ENCODE results near the gene GPR137C. TPM values are rescaled to one million over a fixed set of nuclear protein-coding genes. Genes with fewer than 3 reads are reported as not detected.
"Not testable (repeated sequence)": the region's sequence is repeated elsewhere in the genome, so short reads cannot be mapped to it uniquely, and the experiment has no call there.

The GPR137C gene
- total RNA-seq, 2 donors from 2014 or later, result 0.36 to 0.38 TPM

DNA sequence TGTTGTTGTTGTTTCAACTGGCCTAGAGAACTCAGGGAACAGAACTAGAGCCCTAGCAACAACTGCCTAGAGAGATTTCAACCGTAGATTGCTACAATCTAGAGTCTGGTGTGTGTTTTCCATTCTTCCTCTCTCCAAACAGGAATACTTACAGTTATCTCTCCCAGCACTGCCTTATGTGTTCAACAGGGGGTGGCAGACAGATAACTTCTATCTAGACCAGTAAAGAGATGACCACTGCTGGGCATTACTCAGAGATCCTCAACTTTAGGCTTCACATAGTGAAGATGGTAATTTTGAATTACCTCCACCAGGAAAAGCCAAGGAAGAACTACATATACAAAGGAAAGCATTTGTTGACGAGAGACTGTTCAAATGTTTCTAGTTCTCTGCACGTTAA is 5.1 kb upstream of the GPR137C start:
- DNase-seq (ENCODE audit: low spot score), result no peak
- Mint-ChIP-seq H3K27ac (no peak overlapping the region), H3K27me3 (no peaks in the 10 kb centered on the region), H3K36me3 (no peaks in the 10 kb centered on the region), H3K9me3 (no peaks in the 10 kb centered on the region), H3K4me3 (no peak overlapping the region), H3K4me1 (ENCODE audit: low read depth in 2 of 2) (peaks cover 20 to 23% of the 10 kb centered on the region in 2 donors)
- ATAC-seq, result no peak

DNA sequence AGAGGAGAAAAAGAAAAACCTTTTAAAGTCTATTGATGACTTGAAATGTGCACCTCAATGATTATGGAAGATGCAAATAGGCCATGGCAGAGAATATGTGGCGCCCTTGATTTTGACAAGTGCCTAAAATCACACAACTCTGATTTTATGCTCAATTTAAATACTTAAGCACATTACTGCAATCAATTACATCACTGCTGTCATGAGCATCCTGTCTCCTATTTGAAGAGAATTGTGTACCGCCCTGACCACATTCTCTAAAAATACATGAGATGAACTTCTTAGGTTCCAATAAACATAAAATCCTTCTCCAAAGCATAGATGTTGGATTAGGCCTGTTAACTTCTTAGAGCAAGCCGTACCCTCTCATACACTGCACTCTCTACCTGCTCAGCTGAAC is 2.0 kb upstream of the GPR137C start:
- H3K4me1 Mint-ChIP-seq (ENCODE audit: low read depth in 2 of 2), result peaks cover 27 to 28% of the 10 kb centered on the region in 2 donors
- peak overlapping the region; percentile 90 for H3K4me3 Mint-ChIP-seq
- no peak for DNase-seq (ENCODE audit: low spot score)
- H3K27me3 Mint-ChIP-seq, result peaks cover 0 to 2% of the 10 kb centered on the region in 2 donors
- no peaks in the 10 kb centered on the region for H3K9me3 Mint-ChIP-seq
- no peak for ATAC-seq
- H3K36me3 Mint-ChIP-seq, result no peaks in the 10 kb centered on the region
- H3K27ac Mint-ChIP-seq, result no peak overlapping the region

DNA sequence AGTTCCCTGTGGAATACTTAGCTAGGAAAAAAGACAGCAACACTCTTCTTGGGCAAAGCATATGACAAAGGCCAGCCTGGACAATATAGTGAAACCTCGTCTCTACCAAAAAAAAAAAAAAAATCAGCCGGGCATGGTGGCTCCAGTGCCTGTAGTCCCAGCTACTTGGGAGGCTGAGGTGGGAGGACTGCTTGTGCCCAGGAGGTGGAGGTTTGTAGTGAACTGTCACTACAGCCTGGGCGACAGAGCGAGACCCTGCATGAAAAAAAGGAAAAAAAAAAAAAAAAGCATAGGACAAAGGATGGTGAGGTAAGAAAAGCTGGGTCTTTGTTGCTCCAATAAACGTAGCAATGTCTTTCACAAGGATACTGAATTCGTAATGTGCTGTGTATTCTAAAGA is 1.4 kb upstream of the GPR137C start:
- Mint-ChIP-seq H3K4me3 (peak overlapping the region; percentile 90), H3K9me3 (no peaks in the 10 kb centered on the region), H3K27ac (peak overlapping the region; percentile 68 to 84), H3K36me3 (no peaks in the 10 kb centered on the region), H3K27me3 (peaks cover 0 to 2% of the 10 kb centered on the region in 2 donors), H3K4me1 (ENCODE audit: low read depth in 2 of 2) (peaks cover 27 to 28% of the 10 kb centered on the region in 2 donors)
- ATAC-seq, result no peak
- DNase-seq (ENCODE audit: low spot score), result no peak

DNA sequence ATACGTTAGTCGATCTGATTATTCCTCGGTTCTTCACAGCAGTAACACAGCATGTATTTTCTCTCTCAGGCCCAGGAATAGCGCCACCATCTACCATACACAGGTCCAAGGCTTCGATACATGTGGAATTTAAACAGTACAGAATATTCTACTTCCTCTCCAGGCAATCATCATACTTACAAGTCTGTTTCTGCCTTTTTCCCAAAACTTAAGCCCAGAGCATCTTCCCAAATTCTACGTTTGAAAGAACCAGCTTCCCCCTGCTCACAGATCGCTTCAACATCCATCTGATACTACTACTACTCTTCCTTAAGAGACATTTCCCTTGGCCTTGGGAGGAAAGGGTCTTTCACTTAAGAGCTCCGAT is 957 bp upstream of the GPR137C start:
- Mint-ChIP-seq H3K4me1 (ENCODE audit: low read depth in 2 of 2) (peaks cover 27 to 28% of the 10 kb centered on the region in 2 donors), H3K9me3 (no peaks in the 10 kb centered on the region), H3K27ac (peak overlapping the region; percentile 68 to 84), H3K36me3 (no peaks in the 10 kb centered on the region), H3K4me3 (peak overlapping the region; percentile 90), H3K27me3 (peaks cover 0 to 2% of the 10 kb centered on the region in 2 donors)
- no peak for DNase-seq (ENCODE audit: low spot score)
- no peak for ATAC-seq

DNA sequence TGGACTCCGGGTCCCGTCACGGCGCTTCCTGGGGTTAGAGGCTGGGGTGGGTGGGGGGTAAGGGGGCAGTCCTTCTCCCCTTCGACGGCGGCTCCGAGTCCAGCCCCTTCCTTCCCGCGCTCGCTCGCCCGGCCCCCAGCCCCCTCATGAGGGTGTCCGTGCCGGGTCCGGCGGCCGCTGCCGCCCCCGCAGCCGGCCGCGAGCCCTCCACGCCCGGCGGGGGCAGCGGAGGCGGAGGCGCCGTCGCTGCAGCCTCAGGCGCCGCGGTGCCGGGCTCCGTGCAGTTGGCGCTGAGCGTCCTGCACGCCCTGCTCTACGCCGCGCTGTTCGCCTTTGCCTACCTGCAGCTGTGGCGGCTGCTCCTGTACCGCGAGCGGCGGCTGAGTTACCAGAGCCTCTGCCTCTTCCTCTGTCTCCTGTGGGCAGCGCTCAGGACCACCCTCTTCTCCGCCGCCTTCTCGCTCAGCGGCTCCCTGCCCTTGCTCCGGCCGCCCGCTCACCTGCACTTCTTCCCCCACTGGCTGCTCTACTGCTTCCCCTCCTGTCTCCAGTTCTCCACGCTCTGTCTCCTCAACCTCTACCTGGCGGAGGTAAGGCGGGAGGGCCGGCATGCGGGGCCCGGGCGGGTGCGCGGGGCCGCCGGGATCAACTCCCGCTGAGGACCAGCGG is 500 bp downstream of the GPR137C start:
- Mint-ChIP-seq H3K4me1 (ENCODE audit: low read depth in 2 of 2) (peaks cover 22 to 27% of the 10 kb centered on the region in 2 donors), H3K27ac (peak overlapping the region; percentile 70 to 84), H3K4me3 (peak overlapping the region; percentile 93), H3K36me3 (no peaks in the 10 kb centered on the region), H3K9me3 (no peaks in the 10 kb centered on the region), H3K27me3 (peaks cover 0 to 5% of the 10 kb centered on the region in 2 donors)
- ATAC-seq (peak; percentile 56 to 62), DNase-seq (ENCODE audit: low spot score) (no peak)

DNA sequence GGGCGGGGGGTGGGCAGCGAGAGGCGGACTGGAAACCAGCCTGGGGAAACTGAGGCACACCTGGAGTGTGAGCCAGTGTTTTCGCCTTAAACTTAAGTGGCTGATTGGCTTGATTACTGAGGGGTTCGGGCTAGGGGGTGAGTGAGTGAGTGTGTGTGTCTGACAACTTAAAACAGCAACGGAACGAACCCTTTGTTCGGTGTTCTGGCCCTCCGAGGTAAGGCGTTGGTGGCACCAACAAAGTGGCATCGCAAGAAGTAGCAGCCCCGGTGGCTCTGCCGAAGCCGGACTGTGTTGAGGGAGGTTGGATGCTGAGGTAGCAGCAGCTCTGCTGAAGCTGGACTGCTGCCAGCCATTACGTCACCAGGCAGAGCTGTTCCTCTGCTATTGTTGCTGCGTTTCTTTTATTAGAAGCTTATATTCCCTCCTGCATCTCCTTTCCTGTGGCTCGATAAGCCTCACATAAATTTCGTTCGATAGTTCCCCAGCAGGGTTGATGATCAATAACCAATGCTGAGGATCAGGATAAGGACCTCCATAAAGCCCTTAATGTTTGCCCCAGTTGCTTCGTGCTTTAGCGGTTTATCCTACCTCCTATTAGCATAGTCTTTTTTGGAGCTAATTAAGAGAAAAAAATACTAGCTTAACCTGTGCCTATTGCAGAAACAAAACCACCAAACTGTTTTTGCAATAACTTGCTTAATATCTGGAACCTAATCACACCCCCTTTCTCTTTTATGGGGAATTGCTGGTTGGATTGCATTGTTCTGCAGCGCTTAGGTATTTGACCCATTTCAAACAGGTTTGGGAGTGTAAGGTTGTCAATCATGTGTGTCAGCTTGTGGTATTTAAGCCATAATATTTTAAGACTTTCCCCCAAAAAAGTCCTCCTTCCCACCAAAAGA is 1.3 kb downstream of the GPR137C start:
- H3K27ac Mint-ChIP-seq, result peak overlapping the region; percentile 70 to 84

DNA sequence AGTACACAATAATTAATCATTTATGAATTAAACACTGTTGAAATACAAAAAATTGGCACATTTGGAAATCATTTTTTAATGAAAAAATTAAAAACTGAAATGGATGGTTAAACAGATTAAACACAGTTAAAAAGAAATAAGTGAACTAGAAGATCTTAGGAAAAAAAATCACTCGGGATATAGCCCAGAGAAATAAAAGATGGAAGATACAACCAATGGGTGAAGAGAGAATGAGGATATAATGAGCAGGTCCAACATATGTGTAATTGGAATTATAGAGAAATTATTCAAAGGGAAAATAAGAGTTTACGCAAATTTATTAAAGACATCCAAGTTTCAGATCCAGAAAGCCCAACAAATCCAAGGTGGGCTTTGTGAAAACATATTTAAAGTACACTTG is 6.1 kb downstream of the GPR137C start:
- no peaks in the 10 kb centered on the region for H3K9me3 Mint-ChIP-seq
- H3K4me3 Mint-ChIP-seq, result no peak overlapping the region
- H3K36me3 Mint-ChIP-seq, result no peaks in the 10 kb centered on the region
- H3K27me3 Mint-ChIP-seq, result peaks cover 7 to 9% of the 10 kb centered on the region in 2 donors
- H3K4me1 Mint-ChIP-seq (ENCODE audit: low read depth in 2 of 2), result peaks cover 4 to 5% of the 10 kb centered on the region in 2 donors
- DNase-seq (ENCODE audit: low spot score), result no peak
- ATAC-seq, result no peak
- no peak overlapping the region for H3K27ac Mint-ChIP-seq

More for the DNA sequence above, 1.3 kb downstream of the GPR137C start:
- DNase-seq (ENCODE audit: low spot score) (peak; percentile 76), ATAC-seq (no peak)
- H3K27me3 Mint-ChIP-seq, result peaks cover 0 to 5% of the 10 kb centered on the region in 2 donors
- peak overlapping the region; percentile 93 for H3K4me3 Mint-ChIP-seq
- H3K9me3 Mint-ChIP-seq, result no peaks in the 10 kb centered on the region
- H3K36me3 Mint-ChIP-seq, result no peaks in the 10 kb centered on the region
- H3K4me1 Mint-ChIP-seq (ENCODE audit: low read depth in 2 of 2), result peaks cover 22 to 27% of the 10 kb centered on the region in 2 donors

DNA sequence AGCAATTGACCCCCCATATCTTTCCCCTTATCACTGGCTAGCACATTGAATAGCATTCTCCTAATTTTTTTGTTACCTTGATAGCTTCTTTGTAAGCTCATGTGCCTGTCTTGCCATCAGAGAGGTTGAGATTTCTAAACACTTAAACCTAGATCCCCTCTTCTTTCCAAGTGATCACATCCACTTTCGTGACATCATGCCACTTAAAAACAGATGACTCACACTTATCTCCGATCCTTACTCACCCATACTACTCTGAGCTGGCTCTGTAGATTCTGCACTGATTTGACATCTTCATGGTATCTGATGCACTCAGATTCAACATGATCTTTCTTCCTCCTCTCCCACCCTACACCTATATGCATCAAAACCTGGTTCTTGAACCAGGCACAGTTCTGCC is 10.5 kb downstream of the GPR137C start:
- H3K4me3 Mint-ChIP-seq, result no peak overlapping the region
- H3K36me3 Mint-ChIP-seq, result no peaks in the 10 kb centered on the region

DNA sequence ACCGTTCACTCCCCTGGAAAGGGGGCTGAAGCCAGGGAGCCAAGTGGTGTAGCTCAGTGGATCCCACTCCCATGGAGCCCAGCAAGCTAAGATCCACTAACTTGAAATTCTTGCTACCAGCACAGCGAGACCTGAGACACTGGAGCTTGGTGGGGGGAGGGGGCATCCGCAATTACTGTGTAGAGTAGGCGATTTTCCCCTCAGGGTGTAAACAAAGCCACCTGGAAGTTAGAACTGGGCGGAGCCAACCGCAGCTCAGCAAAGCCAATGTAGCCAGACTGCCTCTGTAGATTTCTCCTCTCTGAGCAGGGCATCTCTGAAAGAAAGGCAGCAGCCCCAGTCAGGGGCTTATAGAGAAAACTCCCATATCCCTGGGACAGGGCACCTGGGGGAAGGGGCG is 15.8 kb downstream of the GPR137C start:
- DNase-seq (ENCODE audit: low spot score); H3K27ac Mint-ChIP-seq; H3K4me3 Mint-ChIP-seq; H3K4me1 Mint-ChIP-seq (ENCODE audit: low read depth in 2 of 2); ATAC-seq: not testable (repeated sequence)
- H3K36me3 Mint-ChIP-seq, result peaks cover 44% of the 10 kb centered on the region
- peaks cover 31% of the 10 kb centered on the region for H3K9me3 Mint-ChIP-seq
- peaks cover 17 to 44% of the 10 kb centered on the region in 2 donors for H3K27me3 Mint-ChIP-seq

More for the DNA sequence above, 10.5 kb downstream of the GPR137C start:
- DNase-seq (ENCODE audit: low spot score) (no peak), ATAC-seq (no peak)
- H3K9me3 Mint-ChIP-seq, result no peaks in the 10 kb centered on the region
- peaks cover 7 to 23% of the 10 kb centered on the region in 2 donors for H3K27me3 Mint-ChIP-seq
- H3K27ac Mint-ChIP-seq, result no peak overlapping the region
- H3K4me1 Mint-ChIP-seq (ENCODE audit: low read depth in 2 of 2), result no peaks in the 10 kb centered on the region

DNA sequence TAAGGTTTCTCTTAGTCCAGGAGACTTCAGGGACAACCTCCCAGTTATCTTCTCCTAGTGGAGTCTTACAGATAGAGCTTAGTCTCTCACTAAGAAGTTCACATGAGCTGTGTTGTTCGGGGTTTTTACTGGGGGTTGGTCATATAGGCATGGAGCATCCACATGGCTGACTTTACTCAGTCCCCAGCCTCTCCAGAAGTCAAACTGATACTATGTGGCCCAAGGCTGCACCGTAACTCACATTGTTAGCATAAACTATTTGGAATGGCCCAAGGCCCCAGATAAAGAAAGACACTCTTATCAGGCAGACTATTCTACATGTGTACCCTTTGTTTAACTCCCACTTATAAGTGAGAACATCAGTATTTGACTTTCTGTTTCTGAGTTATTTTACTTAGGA is 23.2 kb downstream of the GPR137C start:
- H3K27me3 Mint-ChIP-seq, result peaks cover 7 to 17% of the 10 kb centered on the region in 2 donors
- H3K4me1 Mint-ChIP-seq (ENCODE audit: low read depth in 2 of 2), result no peaks in the 10 kb centered on the region
- H3K4me3 Mint-ChIP-seq, result no peak overlapping the region
- DNase-seq (ENCODE audit: low spot score) (no peak), ATAC-seq (no peak)
- H3K27ac Mint-ChIP-seq, result no peak overlapping the region
- H3K36me3 Mint-ChIP-seq, result peaks cover 30% of the 10 kb centered on the region
- peaks cover 17% of the 10 kb centered on the region for H3K9me3 Mint-ChIP-seq

DNA sequence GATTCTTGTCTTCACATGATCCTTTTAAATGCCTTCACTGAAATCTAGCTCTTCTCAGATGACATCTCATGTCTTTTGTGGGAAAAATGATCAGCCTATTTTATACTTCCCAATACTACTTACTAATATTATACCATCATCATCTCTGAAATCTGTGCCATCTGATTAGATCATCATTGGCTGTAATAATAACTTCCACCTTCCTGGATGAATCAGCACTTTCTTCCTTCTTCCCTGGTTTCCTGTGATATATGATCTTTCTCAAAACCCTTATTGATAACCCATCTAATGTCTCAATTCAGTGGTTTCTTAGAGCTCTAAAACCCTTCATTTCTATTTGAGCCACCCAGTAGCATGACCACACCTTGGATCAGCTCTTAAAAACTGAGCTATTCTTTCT is 30.9 kb downstream of the GPR137C start:
- no peak overlapping the region for H3K27ac Mint-ChIP-seq
- H3K36me3 Mint-ChIP-seq, result no peaks in the 10 kb centered on the region
- H3K4me3 Mint-ChIP-seq, result no peak overlapping the region
- H3K4me1 Mint-ChIP-seq (ENCODE audit: low read depth in 2 of 2), result no peaks in the 10 kb centered on the region
- H3K27me3 Mint-ChIP-seq, result peaks cover 11 to 27% of the 10 kb centered on the region in 2 donors
- ATAC-seq (no peak), DNase-seq (ENCODE audit: low spot score) (no peak)
- no peaks in the 10 kb centered on the region for H3K9me3 Mint-ChIP-seq

DNA sequence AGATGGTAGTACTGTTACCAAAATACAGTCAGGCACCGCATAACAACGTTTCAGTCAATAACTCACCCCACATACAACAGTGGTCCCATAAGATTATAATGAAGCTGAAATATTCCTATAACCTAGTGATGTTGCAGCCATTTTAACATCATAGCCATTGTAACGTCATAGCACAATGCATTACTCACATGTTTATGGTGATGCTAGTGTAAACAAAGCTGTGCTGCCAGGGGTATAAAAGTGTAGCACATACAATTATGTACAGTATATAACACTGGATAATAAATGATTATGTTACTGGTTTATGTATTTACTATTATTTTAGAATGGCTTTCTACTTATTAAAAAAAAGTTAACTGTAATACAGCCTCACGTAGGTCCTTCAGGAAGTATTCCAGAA is 37.0 kb downstream of the GPR137C start:
- Mint-ChIP-seq H3K4me1 (ENCODE audit: low read depth in 2 of 2) (no peaks in the 10 kb centered on the region), H3K36me3 (peaks cover 10% of the 10 kb centered on the region), H3K27ac (no peak overlapping the region), H3K9me3 (peaks cover 3% of the 10 kb centered on the region), H3K4me3 (no peak overlapping the region), H3K27me3 (peaks cover 7 to 23% of the 10 kb centered on the region in 2 donors)
- no peak for DNase-seq (ENCODE audit: low spot score)
- ATAC-seq, result no peak

DNA sequence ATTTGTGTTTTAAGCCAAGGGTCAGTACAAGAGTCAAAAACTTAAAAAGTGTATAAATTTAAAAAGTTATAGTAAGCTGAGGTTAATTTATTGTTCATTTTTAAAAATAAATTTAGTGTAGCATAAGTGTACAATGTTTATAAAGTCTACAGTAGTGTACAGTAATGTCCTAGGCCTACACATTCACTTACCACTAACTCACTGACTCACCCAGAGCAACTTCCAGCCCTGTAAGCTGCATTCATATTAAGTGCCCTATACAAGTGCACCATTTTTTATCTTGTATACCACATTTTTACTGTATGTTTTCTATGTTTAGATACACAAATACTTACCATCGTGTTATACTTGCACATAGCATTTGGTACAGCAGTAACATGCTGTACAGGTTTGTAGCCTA is 37.7 kb downstream of the GPR137C start:
- Mint-ChIP-seq H3K27me3 (peaks cover 7 to 20% of the 10 kb centered on the region in 2 donors), H3K36me3 (peaks cover 14% of the 10 kb centered on the region), H3K4me3 (no peak overlapping the region), H3K9me3 (peaks cover 3% of the 10 kb centered on the region), H3K4me1 (ENCODE audit: low read depth in 2 of 2) (no peaks in the 10 kb centered on the region), H3K27ac (no peak overlapping the region)
- no peak for ATAC-seq
- no peak for DNase-seq (ENCODE audit: low spot score)

DNA sequence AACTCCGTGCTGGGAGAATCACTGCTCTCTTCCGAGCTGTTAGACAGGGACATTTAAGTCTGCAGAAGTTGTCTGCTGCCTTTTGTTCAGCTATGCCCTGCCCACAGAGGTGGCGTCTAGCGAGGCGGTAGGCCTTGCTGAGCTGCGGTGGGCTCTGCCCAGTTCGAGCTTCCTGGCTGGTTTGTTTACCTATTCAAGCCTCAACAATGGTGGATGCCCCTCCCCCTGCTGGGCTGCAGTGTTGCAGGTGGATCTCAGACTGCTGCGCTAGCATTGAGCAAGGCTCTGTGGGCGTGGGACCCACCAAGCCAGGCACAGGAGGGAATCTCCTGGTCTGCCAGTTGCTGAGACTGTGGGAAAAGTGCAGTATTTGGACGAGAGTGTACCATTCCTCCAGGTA is 43.7 kb downstream of the GPR137C start:
- Mint-ChIP-seq H3K36me3 (peaks cover 19% of the 10 kb centered on the region), H3K27ac (no peak overlapping the region), H3K9me3 (peaks cover 3% of the 10 kb centered on the region), H3K4me1 (ENCODE audit: low read depth in 2 of 2) (no peaks in the 10 kb centered on the region), H3K27me3 (peaks cover 6 to 15% of the 10 kb centered on the region in 2 donors), H3K4me3 (no peak overlapping the region)
- DNase-seq (ENCODE audit: low spot score) (no peak), ATAC-seq (no peak)

Measured in natural killer cell treated with Interleukin-12 subunit alpha and Interleukin-12 subunit beta and Interleukin-15 and Interleukin-18, amount 100 ng/mL, for 72 hours (primary cell).